NB4 (cell line): ENCODE measurements around the gene CAB39.
A peak's percentile ranks its signal among the peaks of the same experiment; 100 is the strongest.

Experiments
- DNase-seq: peaks from one replicate; pipeline ENCODE4 v3.0.0; 2010; ENCODE audit warnings: low read depth
- H3K4me3 ChIP-seq: one replicate; pipeline ENCODE4 v1.5.1; 2011; ENCODE audit warnings: mild to moderate bottlenecking, low read depth, low read length, moderate library complexity
- CTCF ChIP-seq: IDR thresholded peaks from one replicate; pipeline ENCODE4 v1.5.1; 2012; ENCODE audit warnings: low read depth, low read length
- MAX ChIP-seq: IDR thresholded peaks from 2 replicates; pipeline ENCODE4 v1.6.1; 2011; ENCODE audit warnings: low read depth, low read length
- MYC ChIP-seq: IDR thresholded peaks from 2 replicates; pipeline ENCODE4 v1.6.1; 2011; ENCODE audit warnings: low read depth, low read length
- POLR2A ChIP-seq: IDR thresholded peaks from 2 replicates; pipeline ENCODE4 v1.6.1; 2011; ENCODE audit warnings: mild to moderate bottlenecking; ENCODE audit not compliant: insufficient read length; ENCODE audit errors: extremely low read depth

Gene CAB39

DNA sequence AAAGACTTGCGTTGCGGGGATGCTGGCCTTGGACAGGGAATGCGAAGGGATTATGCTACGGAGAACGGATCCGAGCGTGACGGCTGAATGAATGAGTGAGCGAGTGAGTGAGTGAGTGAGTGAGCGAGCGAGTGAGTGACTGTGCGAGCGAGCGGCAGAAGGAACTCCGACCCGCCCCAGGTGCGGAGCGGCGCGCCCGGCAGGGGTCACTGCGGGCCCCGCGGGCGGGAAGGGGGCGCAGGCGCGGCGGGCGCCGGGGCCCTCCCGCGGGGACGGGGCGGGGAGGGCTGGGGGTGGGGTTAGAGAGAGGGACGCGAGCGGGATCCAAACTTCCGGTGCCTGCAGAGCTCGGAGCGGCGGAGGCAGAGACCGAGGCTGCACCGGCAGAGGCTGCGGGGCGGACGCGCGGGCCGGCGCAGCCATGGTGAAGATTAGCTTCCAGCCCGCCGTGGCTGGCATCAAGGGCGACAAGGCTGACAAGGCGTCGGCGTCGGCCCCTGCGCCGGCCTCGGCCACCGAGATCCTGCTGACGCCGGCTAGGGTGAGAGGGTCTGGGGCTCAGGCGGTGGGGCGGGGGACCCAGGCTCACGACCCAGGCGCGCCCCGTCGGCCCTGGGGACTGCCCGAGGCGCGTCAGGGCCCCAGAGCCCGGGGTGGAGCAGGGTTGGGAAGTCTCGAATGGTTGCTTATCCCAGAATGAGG, 152.1 kb downstream of the CAB39 start, which contains the start of gene ITM2C:
TSS of gene ITM2C (plus strand) at position 338 of the 702 bp plus-strand sequence. CDS start at position 422, 84 bp downstream.
- DNase-seq: peak; percentile 89
- peak within 1 kb of the TSS; percentile 85 for H3K4me3 ChIP-seq
- TF ChIP-seq CTCF (peak; percentile 43), MAX (peak; percentile 34; the same call in 1 of the 2 replicates), MYC (peak; percentile 34; the same call in 1 of the 2 replicates), POLR2A (peak; percentile 83)

DNA sequence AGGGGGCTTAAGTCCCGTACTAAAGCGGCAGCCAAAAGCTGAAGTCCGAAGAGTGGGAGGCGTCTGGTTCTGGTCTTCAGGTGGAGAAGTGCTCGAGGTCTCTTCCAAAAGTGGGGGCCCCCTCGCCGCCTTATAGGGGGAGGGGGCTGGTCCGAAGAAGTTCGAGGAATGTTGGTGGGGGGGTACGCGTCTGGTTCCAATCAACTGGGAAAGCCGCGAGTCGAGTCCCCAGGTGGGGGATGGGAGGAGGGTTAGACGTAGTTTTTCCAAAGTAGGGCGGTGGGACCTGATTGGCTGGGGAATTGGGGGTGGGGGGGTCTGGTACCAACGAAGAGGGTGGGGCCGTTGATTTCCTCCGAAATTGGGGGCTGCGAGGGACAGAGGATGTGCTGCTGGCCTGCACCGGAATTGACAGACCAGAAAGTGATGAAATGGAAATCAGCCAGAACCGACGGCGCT, 152.7 kb downstream of the CAB39 start:
- TF ChIP-seq CTCF (no peak), MAX (no peak), MYC (0 out of 2 replicates have a peak, but pooled peaks have one; percentile 35)
- DNase-seq: peak; percentile 72
- peak overlapping the region; percentile 85 for H3K4me3 ChIP-seq

- peak overlapping the region; percentile 85 for H3K4me3 ChIP-seq
- peak; percentile 78 for DNase-seq
- TF ChIP-seq MYC: no peak
- no peak; the same call in 1 of the 2 replicates for TF ChIP-seq MAX
- TF ChIP-seq POLR2A: no peak
- TF ChIP-seq CTCF: no peak
These were observed 153.4 kb downstream of the CAB39 start for GRCh38 chr2:230865766-230866755.

GRCh38 chr2:230866756-230867523, 154.3 kb downstream of the CAB39 start:
- peak overlapping the region; percentile 85 for H3K4me3 ChIP-seq
- DNase-seq: peak; percentile 94
- no peak for TF ChIP-seq MYC
- 0 out of 2 replicates have a peak, but pooled peaks have one; percentile 5 for TF ChIP-seq MAX
- no peak for TF ChIP-seq POLR2A
- TF ChIP-seq CTCF: peak; percentile 40

DNA sequence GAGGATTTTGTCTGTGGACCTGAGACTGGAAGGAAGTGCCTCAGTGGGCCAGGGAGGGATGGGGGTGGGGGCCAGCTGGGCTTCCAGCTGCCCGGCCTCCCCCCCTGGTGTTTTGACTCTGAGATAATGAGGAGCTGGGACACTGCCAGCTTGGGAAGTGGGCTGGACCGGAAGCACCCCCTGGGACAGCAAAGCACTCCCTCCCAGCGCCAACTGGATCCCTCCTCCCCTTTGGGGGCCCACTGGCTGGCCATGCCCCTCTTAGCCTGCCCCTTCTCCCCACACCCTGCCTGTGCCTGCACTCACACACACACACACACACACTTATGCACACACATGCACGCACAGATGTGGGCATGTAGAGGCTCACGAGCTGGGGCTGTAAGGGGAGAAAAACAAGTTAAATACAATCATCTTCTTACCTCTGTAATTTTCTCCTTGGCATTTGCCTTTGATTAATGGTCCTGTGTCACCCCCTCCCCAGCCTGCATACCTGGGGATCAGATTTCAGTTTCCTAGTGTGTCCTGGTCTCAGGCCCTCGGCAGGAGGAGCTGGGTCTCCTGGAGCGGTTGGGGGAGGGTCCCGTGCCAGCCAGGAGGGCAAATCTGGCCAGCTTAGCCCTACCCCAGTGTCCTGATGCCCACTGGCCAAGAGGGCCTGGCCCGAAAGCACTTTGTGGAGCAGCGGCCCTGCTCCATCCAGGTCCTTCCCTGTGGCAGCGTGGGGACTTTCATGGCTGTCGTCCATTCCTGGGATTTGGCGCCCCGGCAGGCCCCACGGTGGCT, 155.7 kb downstream of the CAB39 start:
- DNase-seq: no peak
- TF ChIP-seq POLR2A (no peak), MAX (no peak), CTCF (no peak), MYC (no peak)
- peak overlapping the region; percentile 25 for H3K4me3 ChIP-seq
